K562 (cell line): ENCODE measurements around the gene GCSH. TPM values are rescaled to one million over a fixed set of nuclear protein-coding genes. Genes with fewer than 3 reads are reported as not detected.

Experiments
- ARNT ChIP-seq, 2 experiments: fragments of 450-650 bp; IDR thresholded peaks; 2 replicates each; pipeline ENCODE4 v1.6.1; 2016; ENCODE audit warnings: mild to moderate bottlenecking in 1 of 2
- C11orf30 ChIP-seq: fragments of 450-650 bp; IDR thresholded peaks from 2 replicates; pipeline ENCODE4 v1.6.1; 2016; ENCODE audit warnings: low read depth, mild to moderate bottlenecking
- CEBPG ChIP-seq, 3 experiments: fragments of 200-800 bp in 1 of 3; sonication (Bioruptor generic) in 1 of 3; sonication (generic) in 1 of 3; formaldehyde crosslinking in 1 of 3; IDR thresholded peaks in 2 of 3; conservative IDR thresholded peaks in 1 of 3; 2 replicates each; pipeline versions ENCODE4 v1.6.1 to v1.8.0; 2016 to 2022; ENCODE audit warnings: missing compliant biosample characterization in 2 of 3, missing genetic modification characterization in 2 of 3, mild to moderate bottlenecking in 1 of 3, missing genetic modification reagents in 1 of 3
- CREM ChIP-seq: IDR thresholded peaks from 2 replicates; pipeline ENCODE4 v1.6.1; 2014; ENCODE audit warnings: antibody characterized with exemption, low read depth
- DIDO1 ChIP-seq: fragments of 450-650 bp; IDR thresholded peaks from 2 replicates; pipeline ENCODE4 v1.6.1; 2016; ENCODE audit warnings: low read depth, missing biosample characterization, missing genetic modification characterization
- EZH2 ChIP-seq: IDR thresholded peaks from 2 replicates; pipeline ENCODE4 v1.6.1; 2012; ENCODE audit warnings: low read depth, mild to moderate bottlenecking, inconsistent platforms, low read length, borderline replicate concordance
- GABPA ChIP-seq: fragments of 200-800 bp; sonication (Bioruptor generic); conservative IDR thresholded peaks from 2 replicates; pipeline ENCODE4 v1.6.1; 2016; ENCODE audit warnings: low read depth, missing genetic modification characterization, missing compliant biosample characterization
- HMG20A ChIP-seq: fragments of 450-650 bp; formaldehyde crosslinking; conservative IDR thresholded peaks from 2 replicates; pipeline ENCODE4 v1.4.0; 2020; ENCODE audit warnings: mild to moderate bottlenecking, mixed read lengths
- HNRNPK ChIP-seq: fragments of 200-400 bp; formaldehyde crosslinking; IDR thresholded peaks from one replicate; pipeline ENCODE4 v1.6.1; 2018; ENCODE audit warnings: mild to moderate bottlenecking, low read depth, low read length; ENCODE audit not compliant: poor library complexity, severe bottlenecking
- HNRNPUL1 ChIP-seq: fragments of 200-400 bp; formaldehyde crosslinking; IDR thresholded peaks from 2 replicates; pipeline ENCODE4 v1.6.1; 2017; ENCODE audit warnings: low read length
- HOMEZ ChIP-seq: fragments of 250-450 bp; sonication (Bioruptor Pico); IDR thresholded peaks from 2 replicates; pipeline ENCODE4 v1.4.0; 2020; ENCODE audit warnings: mild to moderate bottlenecking, moderate library complexity
- KDM2B ChIP-seq: fragments of 250-450 bp; sonication (Bioruptor Pico); IDR thresholded peaks from 2 replicates; pipeline ENCODE4 v1.8.0; 2021; ENCODE audit warnings: mild to moderate bottlenecking, moderate library complexity
- MCM3 ChIP-seq: fragments of 450-650 bp; IDR thresholded peaks from 2 replicates; pipeline ENCODE4 v1.6.1; 2016
- MECOM ChIP-seq: fragments of 250-450 bp; sonication (Bioruptor Pico); IDR thresholded peaks from 2 replicates; pipeline ENCODE4 v1.8.0; 2022; ENCODE audit warnings: inconsistent platforms
- MEF2A ChIP-seq: IDR thresholded peaks from 2 replicates; pipeline ENCODE4 v1.6.1; 2011; ENCODE audit warnings: low read depth, mild to moderate bottlenecking, low read length, moderate library complexity; ENCODE audit not compliant: control insufficient read depth
- MTA1 ChIP-seq: fragments of 450-650 bp; IDR thresholded peaks from 2 replicates; pipeline ENCODE4 v1.6.1; 2017; ENCODE audit warnings: borderline replicate concordance
- PML ChIP-seq: IDR thresholded peaks from 2 replicates; pipeline ENCODE4 v1.6.1; 2012; ENCODE audit warnings: low read length, inconsistent platforms
- TCF7 ChIP-seq: sonication (generic); IDR thresholded peaks from 2 replicates; pipeline ENCODE4 v1.6.1; 2016; ENCODE audit warnings: antibody characterized with exemption, borderline replicate concordance
- TGIF2 ChIP-seq: sonication (generic); formaldehyde crosslinking; IDR thresholded peaks from 2 replicates; pipeline ENCODE4 v1.8.1; 2022; ENCODE audit warnings: mild to moderate bottlenecking, missing genetic modification reagents, moderate library complexity
- THRB ChIP-seq: fragments of 450-650 bp; formaldehyde crosslinking; conservative IDR thresholded peaks from 2 replicates; pipeline ENCODE4 v1.4.0; 2022; ENCODE audit warnings: mild to moderate bottlenecking, missing genetic modification characterization
- ZHX1 ChIP-seq: fragments of 150-350 bp; conservative IDR thresholded peaks from 2 replicates; pipeline ENCODE4 v1.6.1; 2014; ENCODE audit warnings: low read length
- ZKSCAN3 ChIP-seq: fragments of 250-450 bp; sonication (Bioruptor Pico); IDR thresholded peaks from 2 replicates; pipeline ENCODE4 v1.4.0; 2020
- ZNF436 ChIP-seq: fragments of 250-450, 450-650 bp; sonication (Bioruptor Pico); formaldehyde crosslinking; IDR thresholded peaks from 2 replicates; pipeline ENCODE4 v1.7.0; 2020; ENCODE audit warnings: mild to moderate bottlenecking
- polyA plus RNA-seq, 8 experiments: library from polyadenylated mRNA; depleted of rRNA in 4 of 8; stranded (reverse) in 5 of 8; unstranded in 3 of 8; fragments of >200 nt; fragmentation: Nextera tagmentation in 2 of 8; fragmentation: Illumina TruSeq in 1 of 8; extraction: Ambion mirVana in 2 of 8; extraction: Trizol in 1 of 8; gene quantifications; 2 replicates each; pipeline versions ENCODE4 v1.2.1 to v1.2.3, GENCODE V29; 2011 to 2014; ENCODE audit warnings: inconsistent platforms in 1 of 8, missing spikeins in 1 of 8
- total RNA-seq, 7 experiments: library from RNA; depleted of rRNA in 6 of 7; stranded (reverse); fragments of >200 nt in 6 of 7; fragmentation: Illumina TruSeq in 2 of 7; extraction: Trizol in 2 of 7; gene quantifications; 2 replicates each; pipeline versions ENCODE4 v1.2.1 to v1.2.3, GENCODE V29; 2011 to 2021; ENCODE audit warnings: low replicate concordance in 1 of 7

The GCSH gene
- total and polyA plus RNA-seq, 9 of the 15 experiments (the other 6 are each of a cell fraction or from before 2014, with no cell fraction given): 35.0 to 121 (median 89.0) TPM

- TF ChIP-seq CREM (peak; percentile 64), HMG20A (CRISPR knock-in tag) (no peak), ZNF436 (CRISPR knock-in tag) (no peak), CEBPG (CRISPR knock-in tag; IDR thresholded peaks at IDR 0.05) (no peak), CEBPG (tag; conservative IDR thresholded peaks at IDR 0.05 in 1 of 2, IDR thresholded peaks at IDR 0.05 in 1 of 2) (peak; percentile 70 to 86), ZHX1 (no peak), HNRNPUL1 (no peak), MCM3 (no peak), MECOM (no peak), THRB (CRISPR knock-in tag) (no peak), HOMEZ (CRISPR knock-in tag) (no peak), EZH2 (no peak), TCF7 (no peak), GABPA (no peak), TGIF2 (CRISPR knock-in tag) (no peak), ZKSCAN3 (CRISPR knock-in tag) (no peak), MEF2A (no peak), PML (no peak), MTA1 (no peak), HNRNPK (no peak), DIDO1 (tag) (no peak), KDM2B (CRISPR knock-in tag) (no peak), C11orf30 (0 out of 2 replicates have a peak, but pooled peaks have one; percentile 24), ARNT (IDR thresholded peaks at IDR 0.05) (no peak)
Measured at GRCh38 chr16:81123092-81123852, 27.1 kb upstream of the GCSH start (continued).
